Adrenal gland (tissue), 5 donors: ENCODE results near the gene HORMAD2.

Source experiments
- POLR2A ChIP-seq, 2 donors: fragments of 450-650 bp; IDR thresholded peaks; one replicate each; pipeline ENCODE4 v1.6.1; 2017; ENCODE audit warnings: antibody characterized with exemption in 2 of 2, mild to moderate bottlenecking in 2 of 2, moderate library complexity in 1 of 2
- TF ChIP-seq, protein P1 (sequence below), 6 experiments: fragments of 450-650 bp in 4 of 6; fragments of 200-600 bp in 2 of 6; sonication (generic) in 1 of 6; IDR thresholded peaks; 1 replicate in 5 of 6; 2 replicates in 1 of 6; pipeline versions ENCODE4 v1.5.1 to v1.8.0; 2016 to 2021; ENCODE audit warnings: antibody characterized with exemption in 6 of 6, mild to moderate bottlenecking in 2 of 6, moderate library complexity in 1 of 6
- donor health status: DM: no; HTN: no; CAD: no.

DNA sequence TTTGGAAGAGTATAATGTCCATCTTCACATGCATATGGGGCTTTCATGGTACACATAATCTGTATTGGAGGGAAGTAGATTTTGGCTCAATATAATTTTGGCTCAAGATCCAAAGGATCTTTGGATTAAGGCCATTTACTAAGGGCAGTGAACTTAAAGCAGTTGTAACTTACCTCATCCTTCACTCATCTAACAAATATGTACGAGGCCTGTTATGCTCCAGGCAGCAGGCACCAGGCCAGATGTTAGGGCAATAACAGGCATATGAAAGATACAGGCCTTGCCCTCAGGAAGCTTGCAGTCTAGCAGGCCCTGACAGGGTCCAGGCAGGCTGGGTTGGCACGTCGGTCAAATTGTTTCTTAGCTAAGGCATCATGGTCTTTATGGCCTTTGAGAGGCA is 121.7 kb downstream of the HORMAD2 start:
- TF ChIP-seq, protein P1, sequence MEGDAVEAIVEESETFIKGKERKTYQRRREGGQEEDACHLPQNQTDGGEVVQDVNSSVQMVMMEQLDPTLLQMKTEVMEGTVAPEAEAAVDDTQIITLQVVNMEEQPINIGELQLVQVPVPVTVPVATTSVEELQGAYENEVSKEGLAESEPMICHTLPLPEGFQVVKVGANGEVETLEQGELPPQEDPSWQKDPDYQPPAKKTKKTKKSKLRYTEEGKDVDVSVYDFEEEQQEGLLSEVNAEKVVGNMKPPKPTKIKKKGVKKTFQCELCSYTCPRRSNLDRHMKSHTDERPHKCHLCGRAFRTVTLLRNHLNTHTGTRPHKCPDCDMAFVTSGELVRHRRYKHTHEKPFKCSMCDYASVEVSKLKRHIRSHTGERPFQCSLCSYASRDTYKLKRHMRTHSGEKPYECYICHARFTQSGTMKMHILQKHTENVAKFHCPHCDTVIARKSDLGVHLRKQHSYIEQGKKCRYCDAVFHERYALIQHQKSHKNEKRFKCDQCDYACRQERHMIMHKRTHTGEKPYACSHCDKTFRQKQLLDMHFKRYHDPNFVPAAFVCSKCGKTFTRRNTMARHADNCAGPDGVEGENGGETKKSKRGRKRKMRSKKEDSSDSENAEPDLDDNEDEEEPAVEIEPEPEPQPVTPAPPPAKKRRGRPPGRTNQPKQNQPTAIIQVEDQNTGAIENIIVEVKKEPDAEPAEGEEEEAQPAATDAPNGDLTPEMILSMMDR (IDR thresholded peaks at IDR 0.05): no peak
- TF ChIP-seq POLR2A (IDR thresholded peaks at IDR 0.05): no peak
